SK-N-SH treated with all-trans-retinoic acid at 6 μM for 48 hours (cell line): ENCODE measurements around the gene COG4.

ENCODE experiments used
- ATAC-seq: fragments of 200-7000 bp; cut with Tn5 transposase; 3 replicates; pipeline ENCODE4 v1.9.1; 2020; ENCODE audit warnings: mild to moderate bottlenecking, moderate library complexity
- ARNTL ChIP-seq: fragments of 450-650 bp; formaldehyde crosslinking; IDR thresholded peaks from 2 replicates; pipeline ENCODE4 v1.5.0; 2020; ENCODE audit warnings: low read depth, mild to moderate bottlenecking, moderate library complexity, borderline replicate concordance
- BACH2 ChIP-seq: fragments of 250-450 bp; sonication (Bioruptor Pico); IDR thresholded peaks from 2 replicates; pipeline ENCODE4 v1.9.0; 2021; ENCODE audit warnings: mild to moderate bottlenecking, borderline replicate concordance
- CREB5 ChIP-seq: fragments of 250-450 bp; sonication (Bioruptor Pico); IDR thresholded peaks from 2 replicates; pipeline ENCODE4 v1.5.1; 2020; ENCODE audit warnings: low read depth, mild to moderate bottlenecking, moderate library complexity
- CSDC2 ChIP-seq: fragments of 250-450 bp; sonication (Bioruptor Pico); IDR thresholded peaks from 2 replicates; pipeline ENCODE4 v1.5.0; 2020; ENCODE audit warnings: mild to moderate bottlenecking, moderate library complexity
- CSRNP3 ChIP-seq: fragments of 250-450 bp; sonication (Bioruptor Pico); IDR thresholded peaks from 2 replicates; pipeline ENCODE4 v1.5.1; 2021; ENCODE audit warnings: mild to moderate bottlenecking, moderate library complexity
- GLIS3 ChIP-seq: fragments of 250-450 bp; sonication (Bioruptor Pico); IDR thresholded peaks from 2 replicates; pipeline ENCODE4 v1.5.0; 2020; ENCODE audit warnings: mild to moderate bottlenecking, moderate library complexity
- ISL1 ChIP-seq: fragments of 250-450 bp; sonication (Bioruptor Pico); IDR thresholded peaks from 2 replicates; pipeline ENCODE4 v2.1.2; 2022; ENCODE audit warnings: mild to moderate bottlenecking, moderate library complexity
- OSR1 ChIP-seq: fragments of 250-450 bp; sonication (Bioruptor Pico); IDR thresholded peaks from 2 replicates; pipeline ENCODE4 v1.8.0; 2022; ENCODE audit warnings: moderate library complexity, mild to moderate bottlenecking, inconsistent platforms
- PATZ1 ChIP-seq: fragments of 250-450 bp; sonication (Bioruptor Pico); IDR thresholded peaks from 2 replicates; pipeline ENCODE4 v1.8.0; 2020; ENCODE audit warnings: mild to moderate bottlenecking, moderate library complexity, borderline replicate concordance
- POU6F1 ChIP-seq: fragments of 250-450 bp; sonication (Bioruptor Pico); IDR thresholded peaks from 2 replicates; pipeline ENCODE4 v1.8.0; 2021; ENCODE audit warnings: low read depth, mild to moderate bottlenecking, moderate library complexity, borderline replicate concordance
- PPARA ChIP-seq: fragments of 250-450 bp; sonication (Bioruptor Pico); IDR thresholded peaks from 2 replicates; pipeline ENCODE4 v1.5.0; 2020; ENCODE audit warnings: mild to moderate bottlenecking, borderline replicate concordance
- RARB ChIP-seq: fragments of 250-450 bp; sonication (Bioruptor Pico); IDR thresholded peaks from 2 replicates; pipeline ENCODE4 v1.8.0; 2021; ENCODE audit warnings: mild to moderate bottlenecking, moderate library complexity
- SNAI2 ChIP-seq: fragments of 250-450 bp; sonication (Bioruptor Pico); IDR thresholded peaks from 2 replicates; pipeline ENCODE4 v1.5.0; 2020; ENCODE audit warnings: mild to moderate bottlenecking, moderate library complexity
- TCF4 ChIP-seq: fragments of 250-450 bp; sonication (Bioruptor Pico); IDR thresholded peaks from 2 replicates; pipeline ENCODE4 v1.8.0; 2021; ENCODE audit warnings: mild to moderate bottlenecking, moderate library complexity, borderline replicate concordance
- TOX ChIP-seq: fragments of 250-450 bp; sonication (Bioruptor Pico); IDR thresholded peaks from 2 replicates; pipeline ENCODE4 v1.8.0; 2021; ENCODE audit warnings: mild to moderate bottlenecking, moderate library complexity, borderline replicate concordance
- TSHZ2 ChIP-seq: fragments of 250-450 bp; sonication (Bioruptor Pico); IDR thresholded peaks from 2 replicates; pipeline ENCODE4 v1.5.0; 2020; ENCODE audit warnings: mild to moderate bottlenecking, moderate library complexity
- ZC3H10 ChIP-seq: fragments of 250-450 bp; sonication (Bioruptor Pico); IDR thresholded peaks from 2 replicates; pipeline ENCODE4 v1.5.1; 2021; ENCODE audit warnings: mild to moderate bottlenecking, moderate library complexity
- ZFP3 ChIP-seq: fragments of 250-450 bp; sonication (Bioruptor Pico); IDR thresholded peaks from 2 replicates; pipeline ENCODE4 v1.5.0; 2020; ENCODE audit warnings: mild to moderate bottlenecking, moderate library complexity
- ZFP30 ChIP-seq: fragments of 450-650 bp; formaldehyde crosslinking; IDR thresholded peaks from 2 replicates; pipeline ENCODE4 v1.5.0; 2022; ENCODE audit warnings: mild to moderate bottlenecking, moderate library complexity
- ZNF565 ChIP-seq: fragments of 450-650 bp; formaldehyde crosslinking; conservative IDR thresholded peaks from 2 replicates; pipeline ENCODE4 v1.5.0; 2020; ENCODE audit warnings: low read depth, mild to moderate bottlenecking, moderate library complexity
- ZNF8 ChIP-seq: fragments of 450-650 bp; formaldehyde crosslinking; IDR thresholded peaks from 2 replicates; pipeline ENCODE4 v1.5.0; 2020; ENCODE audit warnings: mild to moderate bottlenecking, moderate library complexity

The COG4 gene

GRCh38 chr16:70444249-70445063 lies 78.9 kb downstream of the COG4 start:
- ATAC-seq, result no peak
- TF ChIP-seq PATZ1 (no peak), TOX (CRISPR knock-in tag) (no peak), CSRNP3 (CRISPR knock-in tag) (no peak), OSR1 (no peak), ZFP3 (CRISPR knock-in tag) (no peak), CSDC2 (CRISPR knock-in tag) (no peak), POU6F1 (no peak), ISL1 (no peak)
- TF ChIP-seq, all 23 proteins: peak for 0

- ATAC-seq, result no peak
- TF ChIP-seq ZFP30 (no peak), TOX (CRISPR knock-in tag) (no peak), TSHZ2 (no peak), POU6F1 (no peak), GLIS3 (CRISPR knock-in tag) (no peak), ISL1 (no peak), ZC3H10 (CRISPR knock-in tag) (no peak), ZNF565 (CRISPR knock-in tag) (no peak), RARB (CRISPR knock-in tag) (no peak), SNAI2 (CRISPR knock-in tag) (no peak), ZFP3 (CRISPR knock-in tag) (no peak), CSDC2 (CRISPR knock-in tag) (no peak), PPARA (CRISPR knock-in tag) (no peak), BACH2 (CRISPR knock-in tag) (no peak), CREB5 (CRISPR knock-in tag) (no peak), TCF4 (CRISPR knock-in tag) (no peak), ZNF8 (CRISPR knock-in tag) (no peak), ARNTL (CRISPR knock-in tag) (no peak)
These were observed 81.0 kb downstream of the COG4 start for GRCh38 chr16:70442344-70442743.
